H9 (cell line): Measurements from ENCODE around the gene NPS. TPM values are rescaled to one million over a fixed set of nuclear protein-coding genes. Genes with fewer than 3 reads are reported as not detected.

Experiments used
- DNase-seq: peaks from one replicate; pipeline ENCODE4 v3.0.0-alpha.2; 2017
- H2AFZ ChIP-seq: one replicate; pipeline ENCODE4 v1.6.1; 2013; ENCODE audit warnings: mild to moderate bottlenecking, low read length, control low read depth, moderate library complexity
- H2AK5ac ChIP-seq: 2 replicates; pipeline ENCODE4 v1.6.1; 2013; ENCODE audit warnings: low read length, control low read depth, mixed read lengths; ENCODE audit not compliant: insufficient read length
- H2BK120ac ChIP-seq: one replicate; pipeline ENCODE4 v1.6.1; 2013; ENCODE audit warnings: low read depth, mild to moderate bottlenecking, low read length, control low read depth, inconsistent platforms; ENCODE audit not compliant: poor library complexity, severe bottlenecking
- H2BK12ac ChIP-seq: 2 replicates; pipeline ENCODE4 v1.6.1; 2013; ENCODE audit warnings: low read length, control low read depth, mixed read lengths, low read depth; ENCODE audit not compliant: insufficient read length
- H2BK15ac ChIP-seq: 2 replicates; pipeline ENCODE4 v1.6.1; 2013; ENCODE audit warnings: low read depth, low read length, control low read depth
- H2BK20ac ChIP-seq: one replicate; pipeline ENCODE4 v1.6.1; 2013; ENCODE audit warnings: low read depth, mild to moderate bottlenecking, low read length, control low read depth, inconsistent platforms; ENCODE audit not compliant: poor library complexity, severe bottlenecking
- H2BK5ac ChIP-seq: 2 replicates; pipeline ENCODE4 v1.6.1; 2013; ENCODE audit warnings: low read length, control low read depth, mixed read lengths; ENCODE audit not compliant: insufficient read length
- H3K14ac ChIP-seq: 2 replicates; pipeline ENCODE4 v1.6.1; 2013; ENCODE audit warnings: low read length, control low read depth; ENCODE audit not compliant: insufficient read depth
- H3K18ac ChIP-seq: 2 replicates; pipeline ENCODE4 v1.6.1; 2013; ENCODE audit warnings: low read depth, mild to moderate bottlenecking, mixed read lengths, low read length, control low read depth; ENCODE audit not compliant: insufficient read length
- H3K23ac ChIP-seq: 2 replicates; pipeline ENCODE4 v1.6.1; 2013; ENCODE audit warnings: low read length, control low read depth, mixed read lengths, low read depth; ENCODE audit not compliant: insufficient read length
- H3K23me2 ChIP-seq: 2 replicates; pipeline ENCODE4 v1.6.1; 2013; ENCODE audit warnings: low read depth, mild to moderate bottlenecking, mixed read lengths, low read length, control low read depth; ENCODE audit not compliant: insufficient read length, poor library complexity, severe bottlenecking
- H3K27ac ChIP-seq: 2 replicates; pipeline ENCODE4 v1.5.1; 2013; ENCODE audit warnings: low read length, control low read depth, mixed read lengths, low read depth; ENCODE audit not compliant: insufficient read length
- H3K27me3 ChIP-seq: 2 replicates; pipeline ENCODE4 v1.6.1; 2013; ENCODE audit warnings: low read length, control low read depth, inconsistent platforms; ENCODE audit not compliant: insufficient read depth
- H3K4ac ChIP-seq: 2 replicates; pipeline ENCODE4 v1.6.1; 2013; ENCODE audit warnings: low read depth, mild to moderate bottlenecking, control low read depth, inconsistent platforms, low read length, moderate library complexity
- H3K4me1 ChIP-seq: 2 replicates; pipeline ENCODE4 v1.6.1; 2013; ENCODE audit warnings: low read length, control low read depth, inconsistent platforms; ENCODE audit not compliant: insufficient read depth
- H3K4me2 ChIP-seq: 2 replicates; pipeline ENCODE4 v1.6.1; 2013; ENCODE audit warnings: low read length, control low read depth, mixed read lengths; ENCODE audit not compliant: insufficient read length, insufficient read depth
- H3K56ac ChIP-seq: 2 replicates; pipeline ENCODE4 v1.6.1; 2013; ENCODE audit warnings: low read depth, mild to moderate bottlenecking, mixed read lengths, low read length, control low read depth; ENCODE audit not compliant: insufficient read length
- H3K79me1 ChIP-seq: 2 replicates; pipeline ENCODE4 v1.6.1; 2013; ENCODE audit warnings: low read depth, mild to moderate bottlenecking, moderate library complexity, low read length, control low read depth, inconsistent platforms; ENCODE audit not compliant: insufficient read depth, poor library complexity, severe bottlenecking
- H3K79me2 ChIP-seq: 2 replicates; pipeline ENCODE4 v1.6.1; 2013; ENCODE audit warnings: low read length, control low read depth, inconsistent platforms; ENCODE audit not compliant: insufficient read depth
- H3K9ac ChIP-seq: 2 replicates; pipeline ENCODE4 v1.6.1; 2013; ENCODE audit warnings: low read length, control low read depth, mixed read lengths; ENCODE audit not compliant: insufficient read length; ENCODE audit errors: extremely low read depth
- H3K9me3 ChIP-seq: one replicate; pipeline ENCODE4 v1.6.1; 2013; ENCODE audit warnings: low read depth, low read length, inconsistent platforms; ENCODE audit not compliant: control insufficient read depth
- H3T11ph ChIP-seq: one replicate; pipeline ENCODE4 v1.6.1; 2013; ENCODE audit warnings: mild to moderate bottlenecking, low read length, control low read depth, inconsistent platforms
- H4K20me1 ChIP-seq: one replicate; pipeline ENCODE4 v1.6.1; 2013; ENCODE audit not compliant: control insufficient read depth, insufficient read length, insufficient read depth
- H4K5ac ChIP-seq: 2 replicates; pipeline ENCODE4 v1.6.1; 2013; ENCODE audit warnings: low read depth, mild to moderate bottlenecking, mixed read lengths, low read length, control low read depth; ENCODE audit not compliant: insufficient read length
- H4K8ac ChIP-seq: replicated peaks from 2 replicates; pipeline ENCODE4 v1.6.1; 2013; ENCODE audit warnings: low read length, control low read depth, mixed read lengths, low read depth; ENCODE audit not compliant: insufficient read length
- H4K91ac ChIP-seq: 2 replicates; pipeline ENCODE4 v1.6.1; 2013; ENCODE audit warnings: low read depth, mild to moderate bottlenecking, moderate library complexity, mixed read lengths, low read length, control low read depth; ENCODE audit not compliant: insufficient read length
- H3K27ac Mint-ChIP-seq, 3 experiments: 2 replicates in 2 of 3; 3 replicates in 1 of 3; pipeline ENCODE4 v1.8.0; 2020 to 2021; ENCODE audit warnings: mixed read lengths in 3 of 3, mild to moderate bottlenecking in 1 of 3, moderate library complexity in 1 of 3
- H3K27me3 Mint-ChIP-seq: 2 replicates; pipeline ENCODE4 v1.8.0; 2021; ENCODE audit warnings: low read depth, mild to moderate bottlenecking, moderate library complexity, mixed read lengths
- H3K36me3 Mint-ChIP-seq, 3 experiments: 2 replicates in 2 of 3; 3 replicates in 1 of 3; pipeline ENCODE4 v1.8.0; 2020 to 2021; ENCODE audit warnings: low read depth in 3 of 3, mixed read lengths in 3 of 3; ENCODE audit not compliant: insufficient read depth in 1 of 3
- H3K4me1 Mint-ChIP-seq, 2 experiments: 2 replicates each; pipeline ENCODE4 v1.8.0; 2020; ENCODE audit warnings: mixed read lengths in 2 of 2
- H3K4me3 Mint-ChIP-seq, 2 experiments: 2 replicates in 1 of 2; 3 replicates in 1 of 2; pipeline ENCODE4 v1.8.0; 2020 to 2021; ENCODE audit warnings: mild to moderate bottlenecking in 2 of 2, mixed read lengths in 2 of 2, moderate library complexity in 1 of 2
- H3K9me3 Mint-ChIP-seq, 2 experiments: 2 replicates in 1 of 2; 3 replicates in 1 of 2; pipeline ENCODE4 v1.8.0; 2020; ENCODE audit warnings: mild to moderate bottlenecking in 2 of 2, mixed read lengths in 2 of 2, moderate library complexity in 1 of 2
- WGBS: extraction: QIAGEN DNeasy Blood & Tissue Kit; methylation state at CpG from one replicate; pipeline ENCODE4 v1.1.7; 2013; ENCODE audit warnings: missing lambda C conversion rate, low lambda C conversion rate, mixed read lengths; ENCODE audit not compliant: insufficient read length; ENCODE audit errors: extremely low coverage; 5-methylcytosine and 5-hydroxymethylcytosine counted together
- total RNA-seq: library from RNA; stranded (reverse); gene quantifications from 2 replicates; pipeline ENCODE4 v1.2.1, GENCODE V29; 2021
- TF ChIP-seq, protein P1 (sequence below): fragments of 200-600 bp; sonication (generic); conservative IDR thresholded peaks from 3 replicates; pipeline ENCODE4 v1.8.0; 2021; ENCODE audit warnings: antibody characterized with exemption, mild to moderate bottlenecking

Gene NPS
- total RNA-seq, 1 experiment from 2014 or later, result not detected

DNA sequence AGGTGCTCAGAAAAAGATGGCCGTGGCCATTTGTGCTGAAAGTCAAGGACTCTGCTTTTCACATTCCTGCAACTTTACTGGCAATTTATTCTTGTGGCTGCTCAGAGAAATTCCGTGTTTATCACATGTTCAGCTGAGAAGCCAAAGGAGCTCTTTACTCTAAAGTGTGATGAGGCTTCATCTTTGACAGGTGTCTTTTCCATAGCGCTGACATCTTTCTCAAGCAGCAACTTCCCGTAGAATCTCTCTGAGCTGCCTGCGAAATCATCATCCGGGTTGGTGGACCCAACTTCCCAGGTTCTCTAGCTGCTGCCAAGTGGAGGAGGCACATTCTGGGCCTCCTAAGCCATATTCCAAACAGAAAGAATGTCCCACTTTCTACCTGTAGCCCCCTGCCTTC lies 16.9 kb upstream of the NPS start:
- DNase-seq, result no peak
- no peak overlapping the region for H2AK5ac ChIP-seq
- H3K4me1 ChIP-seq, result no peaks in the 10 kb centered on the region; the same call in 1 of the 2 replicates
- no peak overlapping the region for H3K4ac ChIP-seq
- no peak overlapping the region for H3T11ph ChIP-seq
- H3K4me2 ChIP-seq, result no peak overlapping the region
- TF ChIP-seq, protein P1, sequence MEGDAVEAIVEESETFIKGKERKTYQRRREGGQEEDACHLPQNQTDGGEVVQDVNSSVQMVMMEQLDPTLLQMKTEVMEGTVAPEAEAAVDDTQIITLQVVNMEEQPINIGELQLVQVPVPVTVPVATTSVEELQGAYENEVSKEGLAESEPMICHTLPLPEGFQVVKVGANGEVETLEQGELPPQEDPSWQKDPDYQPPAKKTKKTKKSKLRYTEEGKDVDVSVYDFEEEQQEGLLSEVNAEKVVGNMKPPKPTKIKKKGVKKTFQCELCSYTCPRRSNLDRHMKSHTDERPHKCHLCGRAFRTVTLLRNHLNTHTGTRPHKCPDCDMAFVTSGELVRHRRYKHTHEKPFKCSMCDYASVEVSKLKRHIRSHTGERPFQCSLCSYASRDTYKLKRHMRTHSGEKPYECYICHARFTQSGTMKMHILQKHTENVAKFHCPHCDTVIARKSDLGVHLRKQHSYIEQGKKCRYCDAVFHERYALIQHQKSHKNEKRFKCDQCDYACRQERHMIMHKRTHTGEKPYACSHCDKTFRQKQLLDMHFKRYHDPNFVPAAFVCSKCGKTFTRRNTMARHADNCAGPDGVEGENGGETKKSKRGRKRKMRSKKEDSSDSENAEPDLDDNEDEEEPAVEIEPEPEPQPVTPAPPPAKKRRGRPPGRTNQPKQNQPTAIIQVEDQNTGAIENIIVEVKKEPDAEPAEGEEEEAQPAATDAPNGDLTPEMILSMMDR, result no peak
- no peak overlapping the region for H2BK12ac ChIP-seq
- Mint-ChIP-seq H3K4me1 (peaks cover 0 to 5% of the 10 kb centered on the region in 2 experiments; a peak in 2 of 4 replicates), H3K4me3 (no peak overlapping the region), H3K27ac (no peak overlapping the region; a peak in 1 of 7 replicates), H3K36me3 (0 out of 7 replicates have a peak, but pooled peaks cover 0 to 2% (median 0%) of the 10 kb centered on the region in 3 experiments), H3K27me3 (no peaks in the 10 kb centered on the region; the same call in 1 of the 2 replicates), H3K9me3 (peaks cover 3 to 4% of the 10 kb centered on the region in 2 experiments; a peak in 3 of 5 replicates)
- no peak overlapping the region for H4K5ac ChIP-seq
- H3K79me2 ChIP-seq, result no peaks in the 10 kb centered on the region
- no peak overlapping the region for H2BK5ac ChIP-seq
- no peaks in the 10 kb centered on the region for H3K79me1 ChIP-seq
- no peak overlapping the region for H3K27ac ChIP-seq
- no peak overlapping the region for H3K14ac ChIP-seq
- H2BK20ac ChIP-seq, result no peak overlapping the region
- no peak overlapping the region for H2BK15ac ChIP-seq
- no peak overlapping the region for H3K23ac ChIP-seq
- H3K23me2 ChIP-seq, result no peaks in the 10 kb centered on the region
- H3K27me3 ChIP-seq, result no peaks in the 10 kb centered on the region
- H3K9me3 ChIP-seq, result no peaks in the 10 kb centered on the region
- H3K9ac ChIP-seq, result no peak overlapping the region
- H2BK120ac ChIP-seq, result no peak overlapping the region
- no peak overlapping the region for H3K18ac ChIP-seq
- no peak overlapping the region for H4K8ac ChIP-seq
- no CpG with 5 or more reads among the region's 6 CpGs for WGBS
- no peak overlapping the region for H3K56ac ChIP-seq
- H4K91ac ChIP-seq, result no peak overlapping the region
- no peak overlapping the region for H2AFZ ChIP-seq
- H4K20me1 ChIP-seq, result no peaks in the 10 kb centered on the region
